Jurkat, Clone E6-1 (cell line): Measurements from ENCODE around the gene KRTAP5-3.
"Not testable (repeated sequence)": the region's sequence is repeated elsewhere in the genome, so short reads cannot be mapped to it uniquely, and the experiment has no call there.

ENCODE experiments used
- DNase-seq: peaks from one replicate; pipeline ENCODE4 v3.0.0-alpha.2; 2011; ENCODE audit warnings: low read depth, low spot score
- H3K4me3 ChIP-seq: 2 replicates; pipeline ENCODE4 v1.5.1; 2011; ENCODE audit warnings: mild to moderate bottlenecking, low read length, control low read depth, moderate library complexity

The KRTAP5-3 gene

GRCh38 chr11:1592628-1593027 is 15.6 kb downstream of the KRTAP5-3 start:
- H3K4me3 ChIP-seq, result no peak overlapping the region
- DNase-seq, result no peak

- no peak for DNase-seq
- H3K4me3 ChIP-seq, result no peak overlapping the region
These were observed 18.3 kb downstream of the KRTAP5-3 start for GRCh38 chr11:1589996-1590395.

- not testable (repeated sequence) for H3K4me3 ChIP-seq, DNase-seq
These were observed 18.9 kb downstream of the KRTAP5-3 start for GRCh38 chr11:1589191-1589963.

GRCh38 chr11:1586699-1587098 is 21.6 kb downstream of the KRTAP5-3 start:
- no peak overlapping the region for H3K4me3 ChIP-seq
- DNase-seq, result no peak

GRCh38 chr11:1584661-1585370 is 23.4 kb downstream of the KRTAP5-3 start, which contains the start of gene KRTAP5-1:
Gene KRTAP5-1, minus strand, starts transcription at chr11:1585283. Its CDS starts 34 bp downstream, at chr11:1585249.
- not testable (repeated sequence) for DNase-seq, H3K4me3 ChIP-seq

GRCh38 chr11:1582909-1583308 is 25.4 kb downstream of the KRTAP5-3 start:
- H3K4me3 ChIP-seq, DNase-seq: not testable (repeated sequence)

- DNase-seq, result no peak
- H3K4me3 ChIP-seq, result no peak overlapping the region
These were observed 26.3 kb downstream of the KRTAP5-3 start for GRCh38 chr11:1581976-1582375.

GRCh38 chr11:1576825-1577224 is 31.4 kb downstream of the KRTAP5-3 start:
- H3K4me3 ChIP-seq, result no peak overlapping the region
- DNase-seq, result no peak

GRCh38 chr11:1575756-1576155 is 32.5 kb downstream of the KRTAP5-3 start:
- not testable (repeated sequence) for H3K4me3 ChIP-seq, DNase-seq

- no peak for DNase-seq
- H3K4me3 ChIP-seq, result no peak overlapping the region
These were observed 33.4 kb downstream of the KRTAP5-3 start for GRCh38 chr11:1574933-1575242.

GRCh38 chr11:1574238-1574932 is 33.9 kb downstream of the KRTAP5-3 start:
- H3K4me3 ChIP-seq, result no peak overlapping the region
- DNase-seq, result no peak

GRCh38 chr11:1573903-1574237 is 34.4 kb downstream of the KRTAP5-3 start:
- no peak overlapping the region for H3K4me3 ChIP-seq
- no peak for DNase-seq

GRCh38 chr11:1573077-1573902 is 35.0 kb downstream of the KRTAP5-3 start:
- H3K4me3 ChIP-seq, result no peak overlapping the region
- DNase-seq, result no peak

- DNase-seq, result peak; percentile 56
- H3K4me3 ChIP-seq, result peak within 1 kb of the TSS; percentile 18
These were observed 35.8 kb downstream of the KRTAP5-3 start, which contains the start of gene DUSP8 for GRCh38 chr11:1572197-1573076. Gene DUSP8, minus strand, starts transcription at chr11:1572271. Its CDS starts 6,445 bp downstream, at chr11:1565826.

GRCh38 chr11:1571760-1572196 is 36.5 kb downstream of the KRTAP5-3 start:
- H3K4me3 ChIP-seq, result no peak overlapping the region
- no peak for DNase-seq

- H3K4me3 ChIP-seq, result peak overlapping the region; percentile 18
- DNase-seq, result peak; percentile 32
These were observed 37.1 kb downstream of the KRTAP5-3 start for GRCh38 chr11:1570896-1571759.

GRCh38 chr11:1570531-1570895 is 37.8 kb downstream of the KRTAP5-3 start:
- DNase-seq, result no peak
- H3K4me3 ChIP-seq, result no peak overlapping the region
